ENCODE results near the gene CD177. TPM values are rescaled to one million over a fixed set of nuclear protein-coding genes. Genes with fewer than 3 reads are reported as not detected.

CD177 gene
- total and polyA plus RNA-seq, 2 of the 8 experiments (the other 6 are each of a cell fraction or from before 2014, with no cell fraction given) = 3.4 to 10.0 TPM

- Histone ChIP-seq H2BK5ac (ENCODE audit: low read depth, low read length) (peak overlapping the region; percentile 94; the same call in 1 of the 2 replicates), H3K79me1 (ENCODE audit: low read depth, low read length) (no peaks in the 10 kb centered on the region), H3K27me3 (replicated peaks in 1 of 4; ENCODE audit: control insufficient read depth in 3 of 4, extremely low read depth in 1 of 4, insufficient read depth in 3 of 4, low read length in 3 of 4) (no peaks in the 10 kb centered on the region), H3K9me3 (ENCODE audit: insufficient read depth in 2 of 2, low read depth in 1 of 2, low read length in 1 of 2) (peaks cover 13 to 16% of the 10 kb centered on the region in 2 experiments), H3K56ac (replicated peaks; ENCODE audit: insufficient read length, low read depth, low read length) (no peak overlapping the region), H3K4me3 (ENCODE audit: extremely low read depth in 1 of 4, insufficient read depth in 2 of 4, low read depth in 3 of 4, low read length in 4 of 4) (no peak overlapping the region; a peak in 1 of 8 replicates), H3K23ac (ENCODE audit: insufficient read length) (no peak overlapping the region), H2BK20ac (ENCODE audit: low read length) (no peak overlapping the region; the same call in 1 of the 2 replicates), H4K8ac (ENCODE audit: extremely low read depth, insufficient read depth, low read length) (no peak overlapping the region), H2AK5ac (ENCODE audit: low read depth, low read length) (peak overlapping the region; percentile 82; the same call in 1 of the 2 replicates), H2AFZ (ENCODE audit: low read length) (no peak overlapping the region; the same call in 1 of the 2 replicates), H3K4me1 (replicated peaks in 1 of 4; ENCODE audit: control insufficient read depth in 3 of 4, insufficient read depth in 4 of 4, low read length in 3 of 4) (peaks cover 5 to 15% (median 11%) of the 10 kb centered on the region in 4 experiments), H3K9ac (replicated peaks in 1 of 4; ENCODE audit: extremely low read depth in 1 of 4, low read depth in 3 of 4, low read length in 3 of 4) (no peak overlapping the region), H3K23me2 (ENCODE audit: low read depth, low read length) (0 out of 2 replicates have a peak, but pooled peaks cover 4% of the 10 kb centered on the region), H3K27ac (ENCODE audit: low read depth, low read length) (peak overlapping the region; percentile 47; the same call in 1 of the 2 replicates), H3K36me3 (ENCODE audit: control insufficient read depth in 2 of 4, insufficient read depth in 4 of 4, low read length in 3 of 4) (no peaks in the 10 kb centered on the region; a peak in 2 of 8 replicates), H3K14ac (ENCODE audit: insufficient read length) (no peak overlapping the region), H2BK15ac (ENCODE audit: low read length) (no peak overlapping the region), H4K20me1 (replicated peaks in 1 of 2; ENCODE audit: control insufficient read depth in 1 of 2, insufficient read depth in 2 of 2, low read length in 2 of 2) (no peaks in the 10 kb centered on the region), H3K4me2 (ENCODE audit: insufficient read depth in 1 of 2, low read depth in 2 of 2, low read length in 2 of 2) (peak overlapping the region; percentile 30 to 38; a peak in 2 of 4 replicates), H3K79me2 (ENCODE audit: control insufficient read depth in 1 of 2, insufficient read depth in 2 of 2, low read length in 2 of 2) (no peaks in the 10 kb centered on the region), H3K18ac (ENCODE audit: extremely low read depth, low read length) (peak overlapping the region; percentile 51), H2BK120ac (replicated peaks; ENCODE audit: low read depth, low read length) (no peak overlapping the region), H2BK12ac (ENCODE audit: low read depth, low read length) (peak overlapping the region; percentile 93; the same call in 1 of the 2 replicates), H3K4ac (replicated peaks; ENCODE audit: insufficient read length, low read depth, low read length) (no peak overlapping the region), H4K91ac (replicated peaks; ENCODE audit: insufficient read length, low read length) (no peak overlapping the region), H4K5ac (ENCODE audit: insufficient read length, low read depth, low read length) (no peak overlapping the region)
- WGBS, 2 experiments (ENCODE audit: extremely low coverage in 1 of 2, insufficient coverage in 1 of 2, insufficient read length in 1 of 2, insufficient replicate concordance in 2 of 2, low coverage in 1 of 2, low lambda C conversion rate in 2 of 2, missing lambda C conversion rate in 1 of 2) = 51% methylated on average over 9 of the region's 10 CpGs; no CpG with 5 or more reads in 1 of the 2 experiments
- peak; percentile 13 for FAIRE-seq
- peak in 1 of 2 experiments; percentile 52 for DNase-seq (ENCODE audit: low read depth in 1 of 2, low spot score in 2 of 2)
- TF ChIP-seq KDM4A (IDR thresholded peaks at IDR 0.05; ENCODE audit: low read depth, low read length, severe bottlenecking) (peak; percentile 20), KDM5A (IDR thresholded peaks at IDR 0.05; ENCODE audit: low read length) (no peak), SRF (IDR thresholded peaks at IDR 0.05; ENCODE audit: low read depth, low read length) (no peak)
- ChIA-PET CTCF (ENCODE audit: partially characterized antibody) (interaction anchor here (0.7 to 1.8 kb wide), 10 partner anchors 10 to 178 kb away, joined by 3 to 5 read pairs (median 4); no protein-coding TSS in a partner anchor), POLR2A (ENCODE audit: partially characterized antibody) (interaction anchor here (1.2 kb wide), 1 partner anchor 16 kb away, joined by 3 read pairs; no protein-coding TSS in a partner anchor)
These were observed 21.2 kb upstream of the CD177 start for GRCh38 chr19:43332058-43332922.
